WERI-Rb-1 (cell line): ENCODE results near the gene MUC5B.

ENCODE experiments used
- DNase-seq: peaks from one replicate; pipeline ENCODE4 v3.0.0-alpha.2; 2020
- H3K27ac ChIP-seq: fragments of 250-450 bp; sonication (Bioruptor Pico); 2 replicates; pipeline ENCODE4 v1.5.1; 2020; ENCODE audit warnings: mild to moderate bottlenecking, moderate library complexity
- H3K27me3 ChIP-seq: fragments of 250-450 bp; sonication (Bioruptor Pico); 2 replicates; pipeline ENCODE4 v1.5.1; 2021; ENCODE audit warnings: mild to moderate bottlenecking, low read depth, moderate library complexity; ENCODE audit not compliant: insufficient read depth, severe bottlenecking
- H3K36me3 ChIP-seq: fragments of 250-450 bp; sonication (Bioruptor Pico); 2 replicates; pipeline ENCODE4 v1.5.1; 2020; ENCODE audit warnings: mild to moderate bottlenecking, moderate library complexity
- H3K4me3 ChIP-seq: 2 replicates; pipeline ENCODE4 v1.5.1; 2011; ENCODE audit warnings: low read depth, mild to moderate bottlenecking, control low read depth, low read length
- H3K9me3 ChIP-seq: fragments of 250-450 bp; sonication (Bioruptor Pico); 2 replicates; pipeline ENCODE4 v1.5.1; 2021; ENCODE audit warnings: mild to moderate bottlenecking, moderate library complexity; ENCODE audit not compliant: severe bottlenecking
- CTCF ChIP-seq: IDR thresholded peaks from 2 replicates; pipeline ENCODE4 v1.5.1; 2011; ENCODE audit warnings: low read depth, mild to moderate bottlenecking, control low read depth, inconsistent platforms, low read length

The MUC5B gene

GRCh38 chr11:1267441-1268100 lies 44.7 kb downstream of the MUC5B start:
- Histone ChIP-seq H3K27me3 (no peaks in the 10 kb centered on the region), H3K4me3 (no peak overlapping the region), H3K9me3 (peaks cover 12% of the 10 kb centered on the region), H3K36me3 (no peaks in the 10 kb centered on the region), H3K27ac (no peak overlapping the region)
- TF ChIP-seq CTCF: no peak
- no peak for DNase-seq

GRCh38 chr11:1269957-1270356 lies 47.1 kb downstream of the MUC5B start:
- peaks cover under 1% of the 10 kb centered on the region for H3K36me3 ChIP-seq
- no peak overlapping the region for H3K27ac ChIP-seq
- H3K27me3 ChIP-seq: no peaks in the 10 kb centered on the region
- no peak overlapping the region for H3K4me3 ChIP-seq
- no peak for TF ChIP-seq CTCF
- peaks cover 8% of the 10 kb centered on the region for H3K9me3 ChIP-seq
- no peak for DNase-seq

- DNase-seq: no peak
- no peak for TF ChIP-seq CTCF
- no peaks in the 10 kb centered on the region for H3K27me3 ChIP-seq
- no peak overlapping the region for H3K4me3 ChIP-seq
- H3K36me3 ChIP-seq: peaks cover 6% of the 10 kb centered on the region
- no peak overlapping the region for H3K27ac ChIP-seq
- peaks cover 4% of the 10 kb centered on the region for H3K9me3 ChIP-seq
These were observed 47.6 kb downstream of the MUC5B start for GRCh38 chr11:1270476-1270875.

GRCh38 chr11:1271002-1271401 lies 48.1 kb downstream of the MUC5B start:
- Histone ChIP-seq H3K4me3 (no peak overlapping the region), H3K27me3 (no peaks in the 10 kb centered on the region), H3K9me3 (no peaks in the 10 kb centered on the region), H3K27ac (no peak overlapping the region), H3K36me3 (peaks cover 10% of the 10 kb centered on the region)
- DNase-seq: no peak
- TF ChIP-seq CTCF: no peak

GRCh38 chr11:1271406-1271805 lies 48.5 kb downstream of the MUC5B start:
- TF ChIP-seq CTCF: no peak
- no peak overlapping the region for H3K27ac ChIP-seq
- H3K9me3 ChIP-seq: no peaks in the 10 kb centered on the region
- H3K36me3 ChIP-seq: peaks cover 14% of the 10 kb centered on the region
- no peaks in the 10 kb centered on the region for H3K27me3 ChIP-seq
- no peak for DNase-seq
- no peak overlapping the region for H3K4me3 ChIP-seq

GRCh38 chr11:1271927-1272326 lies 49.1 kb downstream of the MUC5B start:
- Histone ChIP-seq H3K36me3 (peaks cover 17% of the 10 kb centered on the region), H3K4me3 (no peak overlapping the region), H3K27me3 (no peaks in the 10 kb centered on the region), H3K9me3 (no peaks in the 10 kb centered on the region), H3K27ac (no peak overlapping the region)
- no peak for DNase-seq
- no peak for TF ChIP-seq CTCF
